ENCODE data around the gene SCEL. TPM values are rescaled to one million over a fixed set of nuclear protein-coding genes. Genes with fewer than 3 reads are reported as not detected.
"Not testable (repeated sequence)": the region's sequence is repeated elsewhere in the genome, so short reads cannot be mapped to it uniquely, and the experiment has no call there.

SCEL gene
- total RNA-seq, 1 donor from 2014 or later: not detected

GRCh38 chr13:77623806-77624205 lies 88.3 kb downstream of the SCEL start:
- no peak overlapping the region for H3K4me3 Mint-ChIP-seq (ENCODE audit: unreplicated experiment)
- TF ChIP-seq CTCF (IDR thresholded peaks at IDR 0.05; ENCODE audit: partially characterized antibody, unreplicated experiment): no peak

GRCh38 chr13:77628170-77628569 lies 92.7 kb downstream of the SCEL start:
- Mint-ChIP-seq H3K36me3 (ENCODE audit: unreplicated experiment) (no peaks in the 10 kb centered on the region), H3K9me3 (ENCODE audit: unreplicated experiment) (no peaks in the 10 kb centered on the region), H3K4me1 (ENCODE audit: low read depth, unreplicated experiment) (no peaks in the 10 kb centered on the region), H3K27me3 (ENCODE audit: unreplicated experiment) (no peaks in the 10 kb centered on the region), H3K27ac (ENCODE audit: unreplicated experiment) (no peak overlapping the region), H3K4me3 (ENCODE audit: unreplicated experiment) (no peak overlapping the region)
- no peak for DNase-seq
- no peak for TF ChIP-seq CTCF (IDR thresholded peaks at IDR 0.05; ENCODE audit: partially characterized antibody, unreplicated experiment)

More at GRCh38 chr13:77623806-77624205, 88.3 kb downstream of the SCEL start:
- DNase-seq: no peak
- Mint-ChIP-seq H3K27me3 (ENCODE audit: unreplicated experiment) (no peaks in the 10 kb centered on the region), H3K36me3 (ENCODE audit: unreplicated experiment) (no peaks in the 10 kb centered on the region), H3K4me1 (ENCODE audit: low read depth, unreplicated experiment) (no peaks in the 10 kb centered on the region), H3K9me3 (ENCODE audit: unreplicated experiment) (no peaks in the 10 kb centered on the region), H3K27ac (ENCODE audit: unreplicated experiment) (no peak overlapping the region)

GRCh38 chr13:77637588-77637987 lies 102.1 kb downstream of the SCEL start:
- DNase-seq: peak; percentile 60
- H3K36me3 Mint-ChIP-seq (ENCODE audit: unreplicated experiment): no peaks in the 10 kb centered on the region
- no peak overlapping the region for H3K27ac Mint-ChIP-seq (ENCODE audit: unreplicated experiment)

GRCh38 chr13:77650409-77650808 lies 114.9 kb downstream of the SCEL start:
- no peak overlapping the region for H3K27ac Mint-ChIP-seq (ENCODE audit: unreplicated experiment)
- no peak for DNase-seq
- no peak overlapping the region for H3K4me3 Mint-ChIP-seq (ENCODE audit: unreplicated experiment)
- peaks cover 3% of the 10 kb centered on the region for H3K9me3 Mint-ChIP-seq (ENCODE audit: unreplicated experiment)
- H3K4me1 Mint-ChIP-seq (ENCODE audit: low read depth, unreplicated experiment): no peaks in the 10 kb centered on the region
- H3K27me3 Mint-ChIP-seq (ENCODE audit: unreplicated experiment): no peaks in the 10 kb centered on the region
- no peak for TF ChIP-seq CTCF (IDR thresholded peaks at IDR 0.05; ENCODE audit: partially characterized antibody, unreplicated experiment)
- peaks cover 7% of the 10 kb centered on the region for H3K36me3 Mint-ChIP-seq (ENCODE audit: unreplicated experiment)

More at GRCh38 chr13:77637588-77637987, 102.1 kb downstream of the SCEL start:
- H3K4me3 Mint-ChIP-seq (ENCODE audit: unreplicated experiment): no peak overlapping the region
- H3K27me3 Mint-ChIP-seq (ENCODE audit: unreplicated experiment): no peaks in the 10 kb centered on the region
- peaks cover 5% of the 10 kb centered on the region for H3K9me3 Mint-ChIP-seq (ENCODE audit: unreplicated experiment)
- H3K4me1 Mint-ChIP-seq (ENCODE audit: low read depth, unreplicated experiment): peaks cover 19% of the 10 kb centered on the region
- no peak for TF ChIP-seq CTCF (IDR thresholded peaks at IDR 0.05; ENCODE audit: partially characterized antibody, unreplicated experiment)

GRCh38 chr13:77653301-77653700 lies 117.8 kb downstream of the SCEL start:
- TF ChIP-seq CTCF (IDR thresholded peaks at IDR 0.05; ENCODE audit: partially characterized antibody, unreplicated experiment): no peak
- peaks cover 7% of the 10 kb centered on the region for H3K36me3 Mint-ChIP-seq (ENCODE audit: unreplicated experiment)
- DNase-seq: no peak
- no peaks in the 10 kb centered on the region for H3K4me1 Mint-ChIP-seq (ENCODE audit: low read depth, unreplicated experiment)
- peaks cover 3% of the 10 kb centered on the region for H3K9me3 Mint-ChIP-seq (ENCODE audit: unreplicated experiment)
- no peak overlapping the region for H3K27ac Mint-ChIP-seq (ENCODE audit: unreplicated experiment)
- no peaks in the 10 kb centered on the region for H3K27me3 Mint-ChIP-seq (ENCODE audit: unreplicated experiment)
- H3K4me3 Mint-ChIP-seq (ENCODE audit: unreplicated experiment): no peak overlapping the region

- not testable (repeated sequence) for H3K9me3 Mint-ChIP-seq (ENCODE audit: unreplicated experiment); H3K27me3 Mint-ChIP-seq (ENCODE audit: unreplicated experiment)
Observed at GRCh38 chr13:77660016-77660415, 124.5 kb downstream of the SCEL start.

More at GRCh38 chr13:77660016-77660415, 124.5 kb downstream of the SCEL start:
- H3K4me3 Mint-ChIP-seq (ENCODE audit: unreplicated experiment); H3K4me1 Mint-ChIP-seq (ENCODE audit: low read depth, unreplicated experiment); H3K36me3 Mint-ChIP-seq (ENCODE audit: unreplicated experiment); DNase-seq; H3K27ac Mint-ChIP-seq (ENCODE audit: unreplicated experiment): not testable (repeated sequence)

Measured in glutamatergic neuron (in vitro differentiated cells).